HCEC 1CT (cell line): ENCODE results near the gene BDNF.
A peak's percentile ranks its signal among the peaks of the same experiment; 100 is the strongest.

Source experiments
- DNase-seq: peaks from one replicate; pipeline ENCODE4 v3.0.0-alpha.2; 2017

Gene BDNF

DNA sequence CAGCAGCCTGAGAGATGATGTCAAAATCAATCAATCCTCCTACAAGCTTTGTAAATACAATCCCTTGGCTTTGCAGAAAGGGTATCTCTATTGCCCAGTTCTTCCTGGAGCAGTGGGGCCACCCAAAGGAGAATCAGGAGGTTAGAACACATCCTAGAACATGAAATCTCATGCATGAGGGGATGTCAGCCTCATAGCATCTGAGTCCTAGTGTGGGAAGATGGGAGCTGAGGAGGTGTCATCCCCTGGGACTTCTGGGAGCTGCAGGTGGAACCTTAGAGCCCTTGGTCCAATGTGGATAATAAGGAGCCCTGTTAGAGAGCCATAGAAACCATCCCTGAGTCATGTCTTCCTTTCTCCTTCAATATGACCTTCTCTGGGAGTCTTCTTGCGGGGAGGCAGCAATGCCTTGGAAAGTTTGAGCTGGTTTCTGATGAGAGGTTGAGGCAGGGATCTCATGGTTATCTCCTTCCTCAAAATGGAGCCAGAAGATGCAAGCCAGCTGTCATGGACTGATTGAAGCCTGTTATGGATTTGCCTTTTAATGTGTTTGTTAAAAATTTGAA is 74.8 kb downstream of the BDNF start:
- DNase-seq: no peak

- DNase-seq: no peak
Observed at GRCh38 chr11:27623945-27624523, 76.2 kb downstream of the BDNF start.

DNA sequence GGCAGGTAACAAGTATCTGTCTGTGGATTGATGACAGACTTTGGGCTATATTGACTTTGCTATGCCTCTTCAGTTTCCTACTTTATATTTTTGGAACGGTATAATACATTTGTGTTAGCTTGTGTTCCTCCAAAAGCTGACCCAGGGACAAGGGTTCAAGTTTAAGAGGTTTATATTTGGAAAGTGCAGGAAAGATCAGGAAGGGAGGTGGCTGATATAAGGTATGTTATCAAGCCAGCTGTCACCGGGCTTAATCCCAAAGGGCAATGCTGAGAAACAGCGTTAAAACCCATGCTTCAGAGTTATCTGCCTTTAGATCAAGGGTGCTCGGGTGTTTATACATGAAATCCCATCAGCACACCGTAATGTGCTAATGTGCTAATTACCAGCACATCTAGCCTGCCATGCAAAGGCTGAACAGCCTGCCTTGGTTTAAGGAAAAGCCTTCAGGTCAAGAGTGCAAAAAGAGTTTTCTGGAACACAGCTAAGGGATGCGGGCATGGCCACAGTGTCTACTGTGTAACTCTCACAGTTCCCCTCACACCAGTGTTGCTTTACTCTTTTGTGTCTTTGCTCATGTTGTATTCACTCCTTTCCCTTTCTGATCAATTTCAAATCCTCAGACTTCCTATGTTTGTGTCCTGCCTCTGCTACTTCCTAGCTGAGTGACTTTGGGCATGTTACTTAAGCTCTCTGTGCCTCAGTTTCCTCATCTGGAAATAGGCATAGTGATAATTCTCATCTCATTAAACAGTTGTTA is 77.5 kb downstream of the BDNF start:
- DNase-seq: no peak

DNA sequence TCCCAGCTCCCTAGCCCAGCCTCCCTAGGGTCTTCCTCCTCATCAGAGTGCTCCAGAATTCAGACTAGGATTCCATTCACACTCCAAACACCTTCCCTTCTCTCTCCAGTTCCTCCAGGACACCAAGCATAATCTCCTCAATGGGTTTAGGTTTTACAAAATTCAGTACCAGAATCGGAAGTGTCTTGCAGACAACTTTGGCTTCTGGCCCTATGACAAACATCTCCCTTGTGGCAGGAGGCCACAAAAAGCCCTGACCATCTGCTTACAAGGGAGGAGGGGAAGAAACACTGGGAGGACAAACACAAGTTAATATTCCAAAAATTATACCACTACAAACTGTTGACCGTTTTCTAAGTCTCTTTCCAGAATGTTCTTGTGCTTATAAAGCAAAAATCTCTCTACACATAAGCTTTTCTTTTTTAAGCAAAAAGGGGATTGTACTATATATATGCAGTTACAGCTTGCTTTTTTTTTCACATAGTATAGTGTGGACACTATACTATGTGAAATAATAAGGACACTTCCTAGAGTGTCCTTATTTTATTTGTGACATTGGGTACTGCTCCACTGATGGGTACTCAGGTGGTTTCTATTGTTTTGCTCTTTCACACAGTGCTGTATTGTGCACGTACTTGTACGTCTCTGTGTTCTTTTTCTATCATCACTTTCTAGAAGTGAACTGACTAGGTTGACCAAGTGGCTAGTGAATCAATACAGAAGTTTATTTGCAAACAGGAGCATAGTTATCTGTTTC is 78.7 kb downstream of the BDNF start:
- peak; percentile 35 for DNase-seq

GRCh38 chr11:27619763-27620335 is 80.4 kb downstream of the BDNF start:
- DNase-seq: no peak

- DNase-seq: no peak
Observed at GRCh38 chr11:27619039-27619574, 81.1 kb downstream of the BDNF start.

DNA sequence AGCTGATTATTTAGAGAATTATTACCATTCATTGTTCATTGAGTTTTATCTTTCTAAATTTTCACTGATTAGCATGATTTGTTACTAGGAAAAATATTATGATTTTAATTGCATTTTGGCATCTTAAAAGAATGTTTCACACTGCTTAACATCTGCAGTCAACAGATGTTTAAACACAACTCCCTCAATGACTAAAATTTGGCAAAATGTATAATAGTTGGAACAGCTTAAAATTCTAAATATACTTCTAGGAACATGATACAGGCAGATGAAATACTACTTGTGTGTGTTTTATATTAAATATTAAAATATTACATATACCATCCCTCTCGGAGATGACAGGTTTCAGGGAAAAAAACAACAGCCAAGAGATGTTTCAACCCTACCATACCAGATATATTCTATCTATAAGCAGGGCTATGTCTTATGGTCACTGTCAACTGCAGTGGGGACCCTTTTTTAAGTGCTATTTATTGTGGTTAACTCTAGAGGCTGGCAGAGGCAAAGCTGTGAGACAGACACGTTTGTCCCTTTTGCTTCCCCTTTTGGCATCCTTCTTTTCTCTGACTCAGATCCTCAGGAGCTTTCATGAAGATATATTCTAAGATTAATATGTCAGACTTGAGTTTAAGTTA is 81.9 kb downstream of the BDNF start:
- no peak for DNase-seq

GRCh38 chr11:27616711-27617110 is 83.5 kb downstream of the BDNF start:
- DNase-seq: no peak

GRCh38 chr11:27615833-27616232 is 84.4 kb downstream of the BDNF start:
- DNase-seq: no peak

DNA sequence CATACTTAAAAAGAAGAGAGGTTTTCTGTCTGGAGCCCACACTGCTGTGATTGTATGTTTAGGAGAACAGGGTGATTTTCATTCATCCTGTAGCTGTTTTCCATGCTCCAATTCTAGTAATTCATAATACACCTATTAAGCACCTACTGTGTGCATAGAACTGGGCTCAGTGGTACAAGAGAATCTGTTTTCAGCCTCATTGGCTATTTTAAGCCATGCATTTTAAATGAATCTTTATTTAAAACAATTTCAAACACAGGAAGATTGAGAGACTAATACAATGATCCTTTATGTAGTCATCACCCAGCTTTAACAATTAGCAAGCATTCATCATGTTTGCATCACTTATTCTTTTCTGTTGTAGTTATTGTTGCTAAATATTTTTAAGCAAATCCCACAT is 86.2 kb downstream of the BDNF start:
- no peak for DNase-seq

DNA sequence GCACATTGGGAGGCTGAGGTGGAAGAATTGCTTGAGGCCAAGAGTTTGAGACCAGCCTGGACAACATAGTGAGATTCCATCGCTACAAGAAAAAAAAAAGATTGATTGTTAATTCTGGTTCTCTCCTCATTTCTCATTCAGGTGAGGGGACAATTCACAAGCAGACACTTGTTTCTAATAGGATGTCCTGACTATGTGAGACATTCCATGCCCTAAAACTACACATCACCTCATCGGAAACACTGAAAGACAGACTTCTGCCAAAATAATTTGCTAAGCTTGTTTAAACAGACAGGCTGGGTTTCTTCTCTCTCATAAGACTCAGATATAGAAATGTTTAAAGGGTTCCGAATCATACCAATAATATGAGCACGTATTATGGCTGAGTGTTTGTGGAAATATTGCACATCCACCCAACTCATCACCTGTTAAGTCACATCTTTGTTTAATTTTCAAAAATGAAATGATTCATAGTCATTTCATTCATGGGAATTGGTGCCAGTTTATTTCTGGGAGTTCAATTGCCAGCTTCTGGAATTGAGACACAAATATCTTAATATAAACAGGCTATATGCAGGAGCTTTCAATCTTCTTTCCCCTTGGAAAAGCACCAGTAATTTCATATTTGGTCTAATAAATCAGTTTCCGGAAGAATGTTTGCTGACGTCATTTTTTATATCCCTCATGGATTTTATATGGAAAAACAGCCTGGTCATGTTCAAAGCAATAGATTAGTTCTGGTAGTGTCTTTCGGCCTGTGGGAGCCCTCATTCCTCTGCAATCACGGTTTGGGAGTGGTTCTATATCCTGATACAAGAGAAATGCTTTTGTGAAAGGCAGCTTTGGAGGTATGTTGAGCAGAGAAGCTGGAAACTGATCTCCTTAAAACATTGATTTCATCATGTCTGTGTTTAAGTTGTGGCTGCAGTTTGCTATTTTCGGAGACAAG is 87.0 kb downstream of the BDNF start:
- DNase-seq: no peak

DNA sequence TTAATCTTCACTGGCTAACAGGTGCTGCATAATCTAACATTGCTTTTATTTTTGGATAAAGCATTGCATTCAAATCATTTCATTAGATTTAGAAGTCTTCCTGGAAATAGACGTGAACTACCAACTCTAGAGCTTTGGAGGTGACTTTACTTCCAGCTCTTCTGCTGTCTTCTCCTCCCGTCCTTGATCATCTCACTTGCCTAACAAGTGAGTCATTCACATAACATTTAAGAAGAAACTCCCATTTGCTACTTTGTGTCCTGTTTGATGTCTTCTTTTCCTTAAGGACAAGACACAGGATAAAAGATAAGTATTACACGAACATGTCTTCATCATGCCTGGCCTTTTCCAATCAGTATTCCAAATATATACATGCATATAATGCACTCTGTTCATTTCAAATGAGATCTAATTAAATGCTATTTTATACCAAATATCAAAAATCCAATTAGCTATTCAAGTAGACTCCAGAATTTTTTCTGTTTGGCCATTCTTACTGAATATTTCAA is 88.3 kb downstream of the BDNF start:
- no peak for DNase-seq

DNA sequence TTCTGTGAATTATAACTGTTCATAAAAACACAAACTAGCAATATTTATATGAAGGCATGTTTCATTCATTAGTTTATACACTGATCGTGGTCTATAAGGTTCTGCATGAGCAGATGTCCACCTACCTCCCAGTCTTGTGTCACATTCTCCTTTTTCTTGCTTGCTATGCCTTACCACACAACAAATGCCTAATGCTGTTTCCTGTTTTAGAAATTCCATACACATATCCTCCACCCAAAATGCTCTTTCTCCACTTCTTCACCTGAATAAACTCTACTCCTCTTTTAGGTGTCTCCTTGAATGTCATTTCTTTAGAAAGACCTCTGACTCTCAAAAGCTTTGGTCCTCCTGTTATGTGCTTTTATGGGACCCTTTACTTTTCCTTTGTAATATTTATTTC is 88.9 kb downstream of the BDNF start:
- no peak for DNase-seq

- no peak for DNase-seq
Observed at GRCh38 chr11:27610946-27611345, 89.3 kb downstream of the BDNF start.

DNA sequence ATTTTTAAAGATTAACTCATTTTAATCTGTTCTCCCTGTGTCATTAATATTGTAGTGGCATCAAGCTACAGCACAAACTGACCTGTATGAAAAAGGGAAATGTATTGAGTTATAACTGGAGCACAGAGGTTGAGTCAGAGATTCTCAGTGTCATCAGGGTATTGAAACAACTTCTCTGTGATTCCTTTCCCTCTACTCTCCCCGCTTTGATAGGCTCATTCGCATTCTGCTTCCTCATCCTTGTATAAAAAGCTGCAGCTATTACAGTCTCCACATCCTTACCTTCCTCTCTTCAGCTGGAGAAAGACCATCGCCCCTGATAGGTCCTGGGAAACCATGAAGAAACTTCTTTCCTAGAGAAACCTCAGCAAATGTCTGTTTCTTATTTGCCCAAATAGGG is 90.0 kb downstream of the BDNF start:
- no peak for DNase-seq

- DNase-seq: no peak
Observed at GRCh38 chr11:27608951-27609350, 91.3 kb downstream of the BDNF start.

- no peak for DNase-seq
Observed at GRCh38 chr11:27605422-27605821, 94.8 kb downstream of the BDNF start.
